ENCODE data around the gene AARS2.

Gene AARS2

DNA sequence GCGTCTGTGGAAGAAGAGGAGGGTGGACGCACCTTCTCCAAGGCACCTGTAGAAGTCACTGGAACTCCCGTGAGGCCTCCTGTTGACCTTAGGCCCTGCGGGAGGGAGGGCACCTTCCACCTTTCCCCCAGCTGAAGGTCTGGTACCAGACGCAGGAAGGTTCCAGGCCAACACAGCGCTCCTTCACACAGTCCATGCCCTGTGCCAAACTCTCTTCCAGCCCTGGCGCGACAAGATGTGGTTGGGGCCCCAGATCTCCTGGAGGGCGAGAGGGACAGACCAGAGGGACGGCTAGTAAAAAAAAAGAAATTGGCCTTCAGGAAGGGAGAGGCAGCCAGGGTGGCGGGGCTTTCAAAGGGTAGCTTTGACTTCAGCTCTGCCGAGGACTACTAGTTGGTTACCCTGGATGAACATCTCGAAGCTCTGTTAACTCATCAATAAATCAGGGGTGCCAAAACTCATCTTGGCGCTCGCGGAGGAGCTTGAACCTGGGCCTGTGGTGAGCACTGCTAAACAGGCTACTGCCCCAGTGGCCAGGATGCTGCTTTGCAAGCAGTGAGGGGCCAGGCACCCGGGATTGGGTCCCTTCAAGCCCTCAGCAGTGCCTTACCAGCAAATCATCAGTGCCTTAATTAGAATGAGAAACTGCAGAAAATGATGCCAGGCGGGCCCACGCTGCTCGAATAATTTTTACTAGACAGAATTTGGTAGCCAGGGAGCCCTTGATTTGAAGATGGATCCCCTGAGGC is 14.9 kb downstream of the AARS2 start:
- no peak for DNase-seq

DNA sequence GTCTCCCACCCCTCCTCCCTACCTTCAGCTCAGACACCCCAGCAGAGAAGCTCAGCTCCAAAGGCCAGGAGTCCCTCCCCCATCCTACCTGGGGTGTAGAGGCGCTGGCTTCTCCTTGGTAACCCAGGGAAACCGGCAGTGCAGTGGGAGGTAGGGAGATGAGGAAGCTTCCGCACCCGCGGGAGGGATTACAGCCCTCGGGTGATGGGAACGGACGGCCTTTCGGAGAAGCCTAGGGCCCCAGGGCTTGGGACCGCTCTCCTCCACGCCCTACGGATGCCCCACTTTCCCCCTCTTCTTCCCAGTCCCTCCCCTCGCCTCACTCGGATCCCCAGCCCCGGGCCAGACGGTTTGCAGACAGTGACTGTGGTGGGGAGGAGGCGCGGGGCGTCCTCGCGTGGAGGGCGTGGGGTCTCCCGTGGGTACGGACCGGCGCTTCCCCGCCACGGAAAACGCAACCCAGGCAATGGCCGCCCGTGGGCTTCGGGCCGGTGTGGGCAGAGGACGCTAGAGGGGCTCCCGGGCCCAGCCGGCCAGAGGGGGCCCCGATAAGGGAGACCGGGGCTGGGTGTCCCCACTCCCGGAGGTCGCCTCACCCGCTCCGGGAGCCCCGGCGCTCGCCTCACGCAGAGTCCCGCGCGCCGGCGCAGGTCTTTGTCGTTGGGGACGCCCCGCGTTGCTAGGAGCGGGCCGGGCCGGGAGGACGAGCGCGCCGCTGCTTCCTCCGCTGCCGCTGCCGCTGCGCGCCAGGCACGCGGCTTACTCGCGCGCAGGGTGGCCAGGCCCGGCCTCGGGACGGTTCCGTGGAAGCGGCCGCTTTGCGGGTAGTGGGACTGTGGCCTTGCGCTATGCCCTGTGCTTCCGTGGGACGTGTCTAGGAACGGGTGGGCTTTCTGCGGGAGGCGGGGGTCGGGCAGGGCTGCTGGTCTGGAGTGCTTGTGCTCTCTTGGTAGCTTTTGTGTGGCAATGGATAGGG is 15.8 kb downstream of the AARS2 start:
- DNase-seq: peak; percentile 43 to 61

- DNase-seq: no peak
Measured at GRCh38 chr6:44294832-44295791, 18.0 kb downstream of the AARS2 start.

- no peak for DNase-seq
Measured at GRCh38 chr6:44292661-44293365, 20.3 kb downstream of the AARS2 start.

DNA sequence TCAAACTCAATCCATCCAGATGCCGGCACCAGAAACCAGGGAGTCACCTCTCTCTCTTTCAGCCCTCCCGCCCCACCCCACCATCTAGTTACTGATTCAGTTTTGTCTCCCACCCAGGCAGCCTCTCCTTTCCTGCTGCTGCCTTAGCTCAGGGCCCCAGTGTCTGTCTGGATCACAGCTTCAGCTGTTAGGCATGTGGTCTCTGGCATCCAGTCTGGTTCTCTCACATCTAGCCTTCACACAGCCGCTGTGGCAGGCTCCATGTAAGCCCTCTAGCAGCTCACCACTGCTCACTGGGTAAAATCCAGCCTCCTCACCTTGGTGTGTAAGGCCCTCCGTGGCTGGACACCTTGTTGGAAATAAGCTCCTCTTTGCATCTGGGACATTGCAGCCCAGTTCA is 21.3 kb downstream of the AARS2 start:
- no peak for DNase-seq

DNA sequence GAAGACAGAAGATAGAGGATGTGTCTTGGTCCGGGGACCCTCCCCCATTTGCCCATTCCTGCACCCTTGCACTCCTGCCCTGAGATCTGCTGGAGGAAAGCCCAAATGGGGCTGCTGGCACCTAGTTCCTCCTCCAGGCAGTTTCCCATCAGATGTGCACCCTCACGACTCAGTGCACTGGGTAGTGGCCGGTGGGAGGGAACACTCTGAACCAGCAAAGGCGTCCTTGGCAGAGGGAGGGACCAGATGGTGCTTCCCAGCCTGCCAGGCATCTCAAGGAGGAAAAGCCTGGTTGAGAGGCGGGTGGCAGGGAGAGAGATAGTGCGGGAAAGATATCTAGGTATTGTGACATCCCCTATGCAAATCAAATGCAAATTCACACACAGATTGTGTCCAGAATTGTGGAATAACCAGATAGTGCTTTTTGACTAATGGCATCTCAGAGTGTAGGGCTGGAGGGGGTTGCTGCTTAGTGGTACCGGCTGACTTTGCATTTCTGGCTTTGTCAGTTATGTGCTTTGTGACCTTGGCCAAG is 23.4 kb downstream of the AARS2 start:
- no peak for DNase-seq

- DNase-seq: no peak
Measured at GRCh38 chr6:44286747-44287146, 26.4 kb downstream of the AARS2 start.

DNA sequence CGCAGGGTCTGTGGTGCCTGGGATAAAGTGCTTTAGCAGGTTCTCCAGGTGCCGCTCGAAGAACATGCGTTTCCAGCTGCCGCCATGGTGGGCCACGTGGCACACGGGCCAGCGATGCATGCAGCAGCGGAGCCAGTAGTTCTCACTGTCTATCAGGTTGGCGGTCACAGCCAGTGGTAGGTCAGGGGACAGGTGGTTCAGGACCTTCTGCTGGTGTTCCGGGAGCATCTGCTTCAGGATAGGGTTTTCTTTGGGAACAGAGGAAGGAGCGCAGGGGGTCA is 26.9 kb downstream of the AARS2 start:
- no peak for DNase-seq

DNA sequence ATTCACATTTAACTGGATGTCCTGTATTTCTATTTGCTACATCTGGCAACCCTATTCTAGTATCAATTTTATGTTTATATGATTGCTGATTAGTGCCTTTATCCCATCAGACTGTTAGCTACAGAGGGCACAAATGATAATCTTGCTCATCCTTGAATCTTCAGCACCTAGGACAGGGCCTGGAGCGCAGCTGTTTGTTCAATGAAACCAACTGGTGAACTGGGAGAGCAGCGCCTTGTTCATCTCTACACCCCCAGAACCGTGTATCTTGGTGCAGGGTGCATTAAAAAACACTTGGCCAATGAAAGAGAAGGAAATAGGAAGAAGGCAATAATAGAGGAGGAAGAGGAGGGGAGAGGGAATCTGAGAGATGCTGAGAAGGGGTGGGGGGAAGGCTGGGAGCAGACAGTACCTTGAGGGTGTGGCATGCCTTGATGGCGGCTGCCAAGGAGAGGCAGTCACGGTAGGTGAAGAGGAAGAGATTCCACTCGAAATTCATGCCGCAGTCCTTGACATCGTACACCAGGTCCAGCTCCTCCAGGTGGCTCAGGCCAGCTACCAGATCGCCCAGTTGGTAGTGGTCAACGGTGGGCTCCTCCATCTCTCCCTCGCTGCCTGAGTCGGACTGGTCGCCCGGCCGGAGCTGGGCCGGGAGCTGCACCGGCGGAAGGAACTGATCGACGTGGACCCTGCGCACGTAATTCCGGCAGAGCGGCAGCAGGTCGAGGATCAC is 27.4 kb downstream of the AARS2 start:
- no peak for DNase-seq

DNA sequence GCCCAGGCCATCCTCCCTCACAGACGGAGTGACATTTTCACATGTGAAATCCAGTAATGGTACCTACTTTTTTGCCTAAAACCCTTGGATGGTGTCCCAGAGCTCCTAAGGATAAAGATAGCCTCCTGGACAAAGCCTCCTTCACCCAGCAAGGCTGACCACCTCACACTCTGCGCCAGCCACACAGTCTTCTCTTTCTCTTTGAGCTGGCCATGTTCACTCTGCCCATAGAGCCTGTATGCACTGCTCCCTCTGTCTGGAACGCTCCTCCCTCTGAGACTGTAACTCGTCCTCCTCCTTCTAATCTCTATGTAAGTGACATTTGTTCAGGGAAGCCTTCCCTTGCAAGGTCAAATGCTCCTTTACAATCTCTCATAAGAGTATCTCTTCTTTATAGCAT is 28.3 kb downstream of the AARS2 start:
- no peak for DNase-seq

DNA sequence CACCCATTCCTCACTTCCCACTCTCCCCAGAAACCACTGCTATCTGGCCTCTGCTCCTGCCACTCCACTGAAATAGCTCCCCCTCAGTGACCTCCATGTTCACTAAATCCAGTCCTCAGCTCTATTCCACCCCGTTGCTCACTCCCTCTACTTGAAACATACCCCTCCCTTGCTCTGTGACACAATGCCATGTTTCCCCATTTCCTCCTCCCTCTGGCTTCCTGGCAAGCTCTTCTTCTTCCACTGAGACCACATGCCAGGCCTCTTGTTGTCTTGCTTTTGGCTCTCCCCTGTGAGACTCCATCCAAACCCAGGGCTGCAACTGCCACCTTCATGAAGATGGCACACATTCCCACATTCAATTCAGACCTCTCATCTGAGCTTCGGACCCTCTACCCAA is 29.0 kb downstream of the AARS2 start:
- DNase-seq: no peak

DNA sequence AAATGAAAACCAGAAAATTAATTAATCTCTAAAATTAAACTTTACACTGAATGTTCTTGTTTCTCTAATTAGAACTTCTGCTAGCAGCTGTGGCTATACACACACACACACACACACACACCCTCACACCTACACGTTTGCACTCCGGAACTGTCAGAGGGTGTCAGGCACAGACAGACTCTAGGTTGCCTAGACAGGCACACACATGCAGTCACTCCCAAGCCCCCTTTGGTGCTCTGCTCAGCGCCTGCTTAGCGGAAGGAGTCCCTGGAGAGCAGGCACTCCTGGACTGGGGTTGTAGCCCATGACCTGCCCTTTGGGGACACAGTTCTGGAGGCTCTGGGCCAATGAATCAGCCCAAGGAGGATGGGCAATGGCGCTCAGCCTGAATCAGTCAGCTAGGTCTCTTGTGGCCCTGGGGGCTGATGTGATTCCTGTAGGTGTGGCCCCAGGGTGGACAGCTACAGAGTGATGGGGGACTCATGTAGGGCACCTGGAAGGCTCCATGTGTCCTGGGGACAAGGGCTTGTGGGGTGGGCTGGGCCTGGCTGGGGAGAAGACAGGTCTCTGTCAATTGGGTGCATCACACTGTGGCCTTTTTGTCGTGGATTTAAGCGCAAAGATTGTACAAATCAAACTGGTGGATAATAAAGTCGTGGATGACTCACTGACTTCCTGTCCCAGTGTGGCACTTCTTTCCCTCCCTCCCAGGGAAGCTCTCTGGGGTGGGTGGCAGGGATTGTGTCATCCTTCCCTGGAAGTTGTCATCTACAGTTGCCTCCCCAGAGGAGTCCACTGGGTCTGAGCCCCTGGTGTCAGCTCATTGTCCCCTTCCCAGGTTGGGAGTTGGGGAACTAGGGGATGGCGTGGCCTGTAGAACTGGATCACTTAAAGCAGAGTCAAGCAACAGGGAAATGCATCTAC is 34.1 kb downstream of the AARS2 start:
- DNase-seq: no peak

DNA sequence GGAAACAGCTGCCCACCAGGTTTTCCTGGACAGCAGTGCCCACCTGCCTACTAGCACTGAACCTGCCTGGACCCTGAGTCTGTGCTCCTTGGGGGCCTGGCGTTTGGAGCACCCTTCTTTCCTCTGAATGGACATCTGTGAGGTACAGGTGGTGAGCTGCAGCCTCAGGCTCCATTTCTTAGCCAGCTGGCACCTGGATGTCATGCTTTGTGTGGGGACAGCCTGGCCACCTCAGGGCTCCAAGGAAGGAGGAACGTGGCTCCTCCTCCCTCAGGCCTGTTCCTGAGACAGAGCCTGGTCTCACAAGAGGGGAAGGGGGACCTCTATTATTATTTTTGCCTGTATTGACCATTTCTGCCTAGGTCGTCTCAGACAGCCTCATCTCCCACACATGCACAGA is 34.8 kb downstream of the AARS2 start:
- no peak for DNase-seq

DNA sequence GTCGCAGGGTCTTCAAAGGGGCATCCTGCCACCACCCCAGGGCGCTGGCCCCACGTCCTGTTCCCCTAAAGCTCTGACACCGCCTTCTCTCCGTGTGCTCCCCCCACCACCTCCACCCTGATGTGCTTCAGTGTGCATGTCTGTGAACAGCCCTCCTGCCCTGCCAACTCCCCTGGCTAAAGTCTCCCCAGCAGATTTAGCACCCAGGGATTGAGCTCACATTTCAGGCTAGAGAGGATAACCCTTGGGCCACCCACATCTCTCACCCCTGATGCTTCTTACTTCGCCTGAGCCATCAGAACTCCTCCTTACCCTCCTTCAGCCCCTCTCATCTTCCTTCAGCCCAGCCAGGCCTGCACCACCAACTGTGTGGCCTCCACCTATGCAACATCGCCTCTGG is 35.4 kb downstream of the AARS2 start:
- no peak for DNase-seq

GRCh38 chr6:44276667-44277640 is 36.2 kb downstream of the AARS2 start:
- no peak for DNase-seq

- DNase-seq: no peak
Measured at GRCh38 chr6:44275749-44276648, 37.1 kb downstream of the AARS2 start.

- DNase-seq: no peak
Measured at GRCh38 chr6:44275271-44275748, 37.8 kb downstream of the AARS2 start.

GRCh38 chr6:44273617-44274016 is 39.5 kb downstream of the AARS2 start:
- DNase-seq: no peak

Data from NCI-H1930 (cell line).